HG03108 (cell line): Measurements from ENCODE around the gene STUB1.

ENCODE experiments used
- ATAC-seq: cut with Tn5 transposase; IDR thresholded peaks from one replicate; pipeline ENCODE4 v1.9.1; 2021; ENCODE audit warnings: moderate library complexity; ENCODE audit not compliant: unreplicated experiment

The STUB1 gene

DNA sequence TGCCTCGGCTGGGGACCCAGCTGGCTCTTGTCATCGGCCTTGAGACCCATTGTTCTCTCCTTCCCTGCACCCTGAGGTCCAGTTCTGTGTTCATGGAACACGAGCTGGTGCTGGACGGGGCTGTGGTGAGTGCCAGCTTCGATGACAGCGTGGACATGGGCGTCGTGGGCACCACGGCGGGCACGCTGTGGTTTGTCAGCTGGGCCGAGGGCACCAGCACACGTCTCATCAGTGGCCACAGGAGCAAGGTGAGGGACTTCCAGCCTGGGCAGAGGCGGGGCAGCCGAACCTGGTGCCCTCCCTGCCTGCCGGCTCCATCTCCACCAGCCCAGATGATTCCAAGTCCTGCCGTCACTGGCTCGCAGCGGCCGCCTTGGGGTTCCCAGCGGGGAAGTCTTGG is 17.6 kb upstream of the STUB1 start:
- ATAC-seq = no peak

DNA sequence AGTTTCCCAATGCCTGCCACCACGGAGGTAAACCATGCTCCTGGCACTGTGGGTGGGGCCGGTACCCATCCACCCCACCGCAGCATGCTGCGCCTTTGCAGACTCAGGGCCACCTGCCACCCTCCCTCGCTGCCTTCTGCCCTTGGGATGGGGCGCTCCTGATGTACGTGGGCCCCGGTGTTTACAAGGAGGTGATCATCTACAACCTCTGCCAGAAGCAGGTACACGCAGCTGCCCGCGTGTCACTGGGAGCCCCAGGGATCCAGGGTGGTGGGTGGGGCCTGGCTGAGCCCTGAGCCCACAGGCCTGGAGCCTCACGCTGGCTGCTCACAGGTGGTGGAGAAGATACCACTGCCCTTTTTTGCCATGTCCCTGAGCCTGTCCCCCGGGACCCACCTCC is 13.6 kb upstream of the STUB1 start:
- no peak for ATAC-seq

DNA sequence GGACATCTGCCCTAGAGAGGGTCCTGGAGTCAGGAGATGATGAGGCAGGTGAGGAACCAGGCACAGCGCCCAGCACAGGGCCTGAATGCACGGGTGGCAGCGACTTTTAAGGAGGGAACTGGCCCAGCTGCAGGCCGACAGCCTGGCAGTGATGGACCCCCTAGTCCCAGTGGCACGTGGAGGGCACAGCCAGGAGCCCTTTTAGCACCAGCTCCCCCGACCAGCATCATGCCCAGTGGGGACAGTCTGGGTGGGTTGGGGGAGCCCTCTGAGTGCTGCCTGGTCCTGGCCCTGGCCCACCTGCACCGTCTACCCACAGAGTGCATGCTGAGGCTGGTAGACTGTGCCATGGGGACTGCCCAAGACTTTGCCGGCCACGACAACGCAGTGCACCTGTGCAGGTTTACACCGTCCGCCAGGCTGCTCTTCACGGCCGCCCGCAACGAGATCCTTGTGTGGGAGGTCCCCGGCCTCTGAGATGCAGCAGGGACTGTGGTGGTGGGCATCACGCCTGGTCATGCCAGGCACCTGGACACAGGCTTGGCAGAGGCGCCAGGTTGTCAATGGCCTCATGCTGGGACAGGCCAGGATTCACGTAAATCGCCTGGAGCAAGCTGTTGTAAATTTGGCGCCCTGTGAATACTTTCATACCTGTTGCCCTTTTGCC is 13.0 kb upstream of the STUB1 start:
- no peak for ATAC-seq

DNA sequence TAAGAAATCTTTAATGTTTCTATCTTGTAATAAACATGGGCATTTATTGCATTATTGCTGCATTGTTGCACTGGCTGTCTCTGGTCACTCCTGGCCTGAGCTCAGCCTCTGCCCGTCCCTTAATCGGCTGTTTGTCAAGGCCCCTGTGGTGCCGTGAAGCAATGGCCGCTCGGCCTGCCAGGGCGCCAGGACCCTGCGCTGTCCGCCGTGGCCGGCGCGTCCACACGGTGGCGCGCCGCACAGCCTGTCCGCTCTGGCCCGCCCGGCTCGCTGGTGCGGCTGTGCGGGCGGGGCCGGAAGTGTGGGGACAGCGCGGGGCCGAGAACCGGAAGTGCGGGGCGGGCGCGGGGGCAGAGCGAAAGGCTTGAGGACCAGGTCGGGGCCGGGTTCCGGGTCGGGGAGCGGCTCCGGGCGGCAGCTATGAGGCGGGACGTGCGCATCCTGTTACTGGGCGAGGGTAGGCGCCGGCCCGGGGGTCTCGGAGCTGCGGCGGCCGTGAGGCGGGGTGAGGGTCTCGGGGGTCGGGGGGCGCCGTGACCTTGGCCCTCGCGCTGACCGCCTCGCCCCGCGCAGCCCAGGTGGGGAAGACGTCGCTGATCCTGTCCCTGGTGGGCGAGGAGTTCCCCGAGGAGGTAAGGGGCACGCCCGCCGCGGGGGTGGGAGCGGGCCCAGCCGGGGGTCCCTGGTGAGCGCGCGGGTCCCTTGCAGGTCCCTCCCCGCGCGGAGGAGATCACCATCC is 12.3 kb upstream of the STUB1 start, which contains the start of gene RHOT2:
Gene RHOT2, plus strand, starts transcription at position 353 of the 739 bp plus-strand sequence. Its CDS starts 68 bp downstream, at position 421.
- peak; percentile 76 for ATAC-seq

DNA sequence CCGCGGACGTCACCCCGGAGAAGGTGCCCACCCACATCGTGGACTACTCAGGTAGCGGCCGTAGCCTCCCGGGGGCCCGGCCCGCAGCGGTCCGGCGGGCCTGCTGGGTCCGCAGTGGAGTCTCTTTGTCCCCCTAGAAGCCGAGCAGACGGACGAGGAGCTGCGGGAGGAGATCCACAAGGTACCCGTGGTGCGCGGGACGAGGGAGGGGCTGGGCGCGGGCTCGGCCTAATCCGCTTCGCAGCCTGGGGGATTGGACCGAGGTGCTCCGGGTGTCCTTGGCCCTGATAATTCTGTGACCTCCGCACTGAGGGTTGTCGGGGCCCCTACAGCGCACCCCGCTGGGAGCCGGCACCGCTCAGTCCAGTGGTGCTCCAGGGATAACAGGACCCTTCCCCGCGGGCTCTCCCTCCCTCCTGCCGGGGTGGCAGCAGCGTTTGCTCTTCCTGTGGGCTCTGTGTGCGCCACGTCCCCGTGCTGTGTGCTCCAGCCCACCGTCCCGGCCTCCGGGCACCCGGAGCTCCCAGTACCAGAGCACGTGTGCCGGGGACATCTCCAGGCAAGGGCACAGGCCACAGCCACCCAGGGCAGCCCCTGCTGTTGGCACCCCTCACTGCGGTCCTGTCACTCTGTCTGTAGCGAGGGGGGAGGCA is 11.6 kb upstream of the STUB1 start:
- no peak for ATAC-seq

DNA sequence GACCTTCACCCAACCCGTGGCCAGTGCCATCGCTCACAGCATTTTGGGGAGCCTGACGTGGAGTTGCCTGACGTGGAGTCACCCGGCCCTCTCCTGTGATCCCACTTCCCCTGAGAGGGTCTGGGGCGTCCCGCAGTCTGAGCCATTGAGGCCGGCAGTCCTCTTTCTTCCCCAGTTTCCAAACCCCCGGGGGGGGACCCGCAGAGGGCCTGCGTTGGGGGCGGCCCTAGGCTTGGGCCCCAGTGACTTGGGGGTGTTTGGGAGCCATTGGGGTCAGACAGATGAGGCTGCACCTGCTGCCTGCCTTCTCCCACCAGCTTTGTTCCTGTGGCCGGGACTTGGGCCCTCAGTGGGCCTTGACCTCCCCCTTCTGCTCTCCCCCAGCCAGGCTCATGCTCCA is 10.5 kb upstream of the STUB1 start:
- no peak for ATAC-seq

DNA sequence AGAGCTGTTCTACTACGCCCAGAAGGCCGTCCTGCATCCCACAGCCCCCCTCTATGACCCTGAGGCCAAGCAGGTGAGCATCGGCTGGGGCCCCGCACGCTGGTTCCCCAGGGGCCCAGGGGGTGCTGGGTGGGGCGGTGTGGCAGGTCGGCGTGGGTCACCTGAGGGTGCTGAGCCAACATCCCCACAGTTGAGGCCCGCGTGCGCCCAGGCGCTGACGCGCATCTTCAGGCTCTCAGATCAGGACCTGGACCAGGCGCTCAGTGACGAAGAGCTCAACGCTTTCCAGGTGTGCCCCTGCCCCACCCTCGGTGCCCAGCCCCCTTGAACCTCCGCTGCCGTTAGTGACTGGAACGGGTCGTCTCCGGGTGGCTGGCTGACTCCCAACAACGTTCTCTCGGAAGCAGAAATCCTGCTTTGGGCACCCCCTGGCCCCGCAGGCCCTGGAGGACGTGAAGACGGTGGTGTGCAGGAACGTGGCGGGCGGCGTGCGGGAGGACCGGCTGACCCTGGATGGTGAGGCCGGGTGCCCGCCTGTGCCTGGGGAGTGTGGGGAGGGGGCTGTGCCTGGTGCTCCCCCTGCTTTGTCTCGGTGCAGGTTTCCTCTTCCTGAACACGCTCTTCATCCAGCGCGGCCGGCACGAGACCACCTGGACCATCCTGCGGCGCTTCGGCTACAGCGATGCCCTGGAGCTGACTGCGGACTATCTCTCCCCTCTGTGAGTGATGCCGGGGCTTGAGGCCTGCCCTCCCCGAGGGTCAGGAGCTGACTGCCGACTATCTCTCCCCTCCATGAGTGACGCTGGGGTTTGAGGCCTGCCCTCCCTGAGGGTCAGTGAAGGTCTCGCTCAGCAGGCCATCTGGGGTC is 9.5 kb upstream of the STUB1 start:
- no peak for ATAC-seq

DNA sequence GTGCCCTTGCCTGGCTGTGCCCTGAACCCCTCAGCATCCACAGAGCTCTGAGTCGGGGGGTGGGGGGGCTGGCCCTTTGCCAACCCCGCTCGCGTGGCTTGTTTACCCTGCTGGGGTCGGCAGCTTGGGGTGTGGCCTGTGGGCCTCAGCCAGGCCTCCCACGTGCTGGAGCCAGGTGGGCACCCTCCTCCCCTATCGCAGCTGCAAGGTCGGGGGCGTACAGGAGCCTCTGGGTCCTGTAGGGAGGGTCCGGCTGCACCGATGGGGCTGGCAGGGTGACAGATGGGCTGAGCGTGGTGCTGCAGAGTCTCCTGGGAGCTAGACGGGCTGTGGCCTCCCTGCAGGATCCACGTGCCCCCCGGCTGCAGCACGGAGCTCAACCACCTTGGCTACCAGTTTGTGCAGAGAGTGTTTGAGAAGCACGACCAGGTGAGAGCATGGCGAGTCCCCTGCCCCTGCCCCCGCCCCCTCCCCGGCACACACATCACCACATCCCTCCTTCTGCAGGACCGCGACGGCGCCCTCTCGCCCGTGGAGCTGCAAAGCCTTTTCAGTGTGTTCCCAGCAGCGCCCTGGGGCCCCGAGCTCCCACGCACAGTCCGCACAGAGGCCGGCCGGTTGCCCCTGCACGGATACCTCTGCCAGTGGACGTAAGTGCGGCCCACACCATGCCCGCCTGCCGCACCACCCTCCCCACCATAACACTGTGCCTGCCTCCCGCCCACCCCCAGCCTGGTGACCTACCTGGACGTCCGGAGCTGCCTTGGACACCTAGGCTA is 8.7 kb upstream of the STUB1 start:
- no peak for ATAC-seq

DNA sequence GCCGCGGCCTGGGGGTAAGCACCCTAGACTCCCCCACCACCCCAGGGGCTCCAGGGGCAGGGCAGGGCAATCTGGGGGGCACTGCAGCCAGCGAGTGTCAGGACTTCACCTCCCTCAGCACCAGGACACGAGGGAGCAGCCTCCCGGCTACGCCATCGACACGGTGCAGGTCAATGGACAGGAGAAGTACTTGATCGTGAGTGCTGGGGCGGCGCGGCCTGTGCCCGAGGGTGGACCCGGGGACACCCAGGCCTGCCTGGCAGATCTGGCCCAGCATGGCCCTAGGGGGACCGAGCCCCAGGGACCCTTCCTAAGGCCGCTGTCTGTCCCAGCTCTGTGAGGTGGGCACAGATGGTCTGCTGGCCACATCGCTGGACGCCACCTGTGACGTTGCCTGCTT is 7.8 kb upstream of the STUB1 start:
- no peak for ATAC-seq

DNA sequence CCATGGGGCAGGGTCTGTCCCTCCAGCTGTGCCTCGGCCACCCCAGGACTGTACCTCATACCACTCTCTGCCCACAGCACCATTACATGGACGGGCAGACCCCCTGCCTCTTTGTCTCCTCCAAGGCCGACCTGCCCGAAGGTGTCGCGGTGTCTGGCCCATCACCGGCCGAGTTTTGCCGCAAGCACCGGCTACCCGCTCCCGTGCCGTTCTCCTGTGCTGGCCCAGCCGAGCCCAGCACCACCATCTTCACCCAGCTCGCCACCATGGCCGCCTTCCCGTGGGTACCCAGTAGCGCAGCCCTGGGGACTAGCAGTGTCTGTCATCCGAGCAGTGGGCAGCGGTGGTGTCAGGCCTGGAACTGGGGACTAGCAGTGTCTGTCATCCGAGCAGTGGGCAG is 7.4 kb upstream of the STUB1 start:
- no peak for ATAC-seq

DNA sequence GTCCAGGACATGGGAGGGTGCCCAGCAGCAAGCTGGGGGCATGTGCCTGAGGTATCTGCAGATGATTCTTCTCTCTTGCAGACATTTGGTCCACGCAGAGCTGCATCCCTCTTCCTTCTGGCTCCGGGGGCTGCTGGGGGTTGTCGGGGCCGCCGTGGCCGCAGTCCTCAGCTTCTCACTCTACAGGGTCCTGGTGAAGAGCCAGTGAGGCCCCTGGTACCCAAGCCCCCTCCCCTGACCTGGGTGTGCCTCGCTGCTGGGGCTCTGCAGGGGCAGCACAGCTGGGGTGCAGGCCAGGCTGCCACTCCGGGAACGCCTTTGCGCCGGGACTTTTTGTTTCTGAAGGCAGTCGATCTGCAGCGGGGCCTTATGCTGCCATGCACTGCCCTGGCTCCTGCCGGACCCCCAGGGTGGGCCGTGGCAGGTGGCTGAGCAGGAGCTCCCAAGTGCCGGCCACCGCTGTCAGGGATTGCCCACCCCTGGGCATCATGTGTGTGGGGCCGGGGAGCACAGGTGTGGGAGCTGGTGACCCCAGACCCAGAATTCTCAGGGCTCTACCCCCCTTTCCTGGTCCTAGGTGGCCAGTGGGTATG is 6.7 kb upstream of the STUB1 start:
- ATAC-seq = no peak

DNA sequence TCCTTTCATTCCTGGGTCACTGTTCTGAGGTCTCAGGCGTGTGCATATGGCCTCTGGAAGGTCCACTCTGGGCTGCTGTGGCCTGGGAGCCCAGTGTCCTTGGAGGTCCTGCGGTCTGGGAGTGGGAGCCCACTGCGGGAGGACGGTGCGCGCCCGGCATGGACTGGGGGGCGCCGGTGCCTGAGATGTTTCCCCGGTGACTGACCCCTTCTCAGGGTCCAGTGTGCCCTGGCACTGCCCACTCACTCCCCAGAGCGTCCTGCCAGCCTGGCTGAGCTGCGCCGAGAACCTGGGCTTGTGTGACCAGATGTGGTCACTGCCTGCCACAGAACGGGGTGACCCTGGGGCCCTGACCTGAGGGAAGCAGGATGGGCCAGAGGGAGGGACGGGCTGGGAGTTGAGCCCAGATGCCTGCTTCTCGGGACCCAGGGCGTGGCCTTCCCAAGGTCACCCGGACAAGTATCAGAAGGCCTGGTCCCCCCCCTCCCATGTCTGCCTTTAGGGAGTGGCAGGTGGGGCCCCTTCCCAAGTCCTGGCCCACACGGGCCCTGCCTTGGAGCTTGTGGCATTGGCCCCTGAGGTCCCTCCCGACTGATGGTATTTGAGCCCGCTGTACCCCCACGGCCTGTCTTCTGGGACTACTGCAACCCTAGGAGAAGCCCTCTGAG is 5.9 kb upstream of the STUB1 start:
- no peak for ATAC-seq

DNA sequence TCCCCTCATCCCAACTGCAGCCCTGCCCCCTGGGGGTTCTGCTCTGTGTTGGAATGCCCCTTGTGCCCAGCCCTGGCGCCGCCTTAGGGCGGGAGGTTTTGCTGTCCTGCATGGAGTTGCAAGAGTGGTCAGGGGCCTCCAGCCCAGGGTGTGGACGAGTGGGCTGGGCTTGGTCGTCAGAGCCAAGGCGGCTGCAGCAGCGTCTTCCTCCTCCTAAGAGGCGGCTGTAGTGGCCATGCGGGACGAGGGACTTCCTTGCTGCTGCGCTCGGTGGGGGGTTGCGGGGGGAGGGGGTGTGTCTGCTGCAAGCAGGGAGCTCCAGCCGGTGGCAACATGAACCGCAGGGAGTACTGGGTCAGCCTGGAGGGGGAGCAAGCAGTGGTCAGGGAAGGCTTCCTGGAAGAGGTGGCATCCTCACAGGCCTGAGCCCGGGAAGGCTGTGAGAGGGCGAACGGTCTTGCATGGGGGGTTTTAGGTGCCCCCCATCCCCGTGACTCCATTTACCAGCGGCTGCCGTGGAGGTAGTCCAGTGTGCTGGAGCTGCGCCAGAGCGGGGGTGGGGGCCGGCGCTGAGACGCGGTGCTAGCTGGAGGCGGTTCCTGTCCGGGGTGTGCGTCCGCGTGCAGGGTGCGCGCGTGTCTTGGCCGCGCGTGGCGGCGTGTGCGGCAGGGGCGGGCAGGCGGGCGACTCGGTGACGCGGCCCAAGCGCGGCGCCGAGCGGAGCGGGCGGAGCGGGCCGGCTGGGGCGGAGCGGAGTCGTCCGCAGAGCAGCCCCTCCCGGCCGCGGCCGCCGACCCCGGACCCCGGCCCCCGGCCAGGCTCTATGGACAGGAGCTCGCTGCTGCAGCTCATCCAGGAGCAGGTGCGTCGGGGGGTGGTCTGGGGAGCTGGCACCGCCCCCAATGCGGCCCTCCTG is 5.0 kb upstream of the STUB1 start, which contains the start of gene RHBDL1:
Gene RHBDL1, plus strand, starts transcription at position 704 of the 916 bp plus-strand sequence. Its CDS starts 120 bp downstream, at position 824.
- ATAC-seq = no peak

DNA sequence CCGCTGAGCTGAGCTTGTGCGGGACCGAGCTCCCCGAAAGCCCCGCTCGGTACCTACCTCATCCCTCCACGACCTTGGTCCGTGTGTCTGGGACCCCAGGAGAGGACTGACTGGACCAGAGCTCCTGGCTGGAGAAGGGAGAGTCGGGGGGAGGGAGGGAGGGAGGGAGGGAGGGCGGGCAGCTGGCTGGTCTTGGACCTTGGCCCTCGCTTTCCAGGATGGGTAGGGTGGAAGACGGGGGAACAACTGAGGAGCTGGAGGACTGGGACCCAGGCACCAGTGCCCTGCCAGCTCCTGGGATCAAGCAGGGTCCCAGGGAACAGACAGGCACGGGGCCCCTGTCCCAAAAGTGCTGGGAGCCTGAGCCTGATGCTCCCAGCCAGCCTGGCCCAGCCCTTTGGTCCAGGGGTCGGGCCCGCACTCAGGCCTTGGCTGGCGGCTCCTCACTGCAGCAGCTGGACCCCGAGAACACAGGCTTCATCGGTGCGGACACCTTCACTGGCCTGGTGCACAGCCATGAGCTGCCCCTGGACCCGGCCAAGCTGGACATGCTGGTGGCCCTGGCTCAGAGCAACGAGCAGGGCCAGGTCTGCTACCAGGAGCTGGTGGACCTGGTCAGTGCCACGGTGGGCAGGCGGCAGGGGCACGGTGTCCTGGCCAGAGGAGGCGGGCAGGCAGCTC is 4.2 kb upstream of the STUB1 start:
- no peak for ATAC-seq

DNA sequence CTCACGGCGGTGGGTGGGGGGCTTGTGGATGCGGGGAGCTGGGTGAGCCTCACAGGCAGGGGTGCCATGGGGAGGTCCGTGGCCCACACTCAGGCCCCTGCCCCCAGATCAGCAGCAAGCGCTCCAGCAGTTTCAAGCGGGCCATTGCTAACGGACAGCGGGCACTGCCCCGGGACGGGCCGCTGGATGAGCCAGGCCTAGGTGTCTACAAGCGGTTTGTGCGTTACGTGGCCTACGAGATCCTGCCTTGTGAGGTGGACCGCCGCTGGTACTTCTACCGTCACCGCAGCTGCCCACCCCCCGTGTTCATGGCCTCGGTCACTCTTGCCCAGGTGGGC is 3.7 kb upstream of the STUB1 start:
- no peak for ATAC-seq

DNA sequence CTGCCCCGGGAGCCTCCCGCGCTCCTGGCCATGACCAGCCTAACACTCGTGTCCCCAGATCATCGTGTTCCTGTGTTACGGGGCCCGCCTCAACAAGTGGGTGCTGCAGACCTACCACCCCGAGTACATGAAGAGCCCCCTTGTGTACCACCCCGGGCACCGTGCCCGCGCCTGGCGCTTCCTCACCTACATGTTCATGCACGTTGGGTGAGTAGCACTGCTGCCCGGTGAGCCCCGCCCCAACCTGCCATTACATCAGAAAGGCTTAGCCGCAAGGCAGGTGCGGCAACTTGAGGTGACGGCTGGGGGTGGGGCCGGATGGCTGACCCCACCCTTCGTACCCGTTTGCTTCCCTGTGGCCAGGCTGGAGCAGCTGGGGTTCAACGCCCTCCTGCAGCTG is 3.3 kb upstream of the STUB1 start:
- no peak for ATAC-seq

DNA sequence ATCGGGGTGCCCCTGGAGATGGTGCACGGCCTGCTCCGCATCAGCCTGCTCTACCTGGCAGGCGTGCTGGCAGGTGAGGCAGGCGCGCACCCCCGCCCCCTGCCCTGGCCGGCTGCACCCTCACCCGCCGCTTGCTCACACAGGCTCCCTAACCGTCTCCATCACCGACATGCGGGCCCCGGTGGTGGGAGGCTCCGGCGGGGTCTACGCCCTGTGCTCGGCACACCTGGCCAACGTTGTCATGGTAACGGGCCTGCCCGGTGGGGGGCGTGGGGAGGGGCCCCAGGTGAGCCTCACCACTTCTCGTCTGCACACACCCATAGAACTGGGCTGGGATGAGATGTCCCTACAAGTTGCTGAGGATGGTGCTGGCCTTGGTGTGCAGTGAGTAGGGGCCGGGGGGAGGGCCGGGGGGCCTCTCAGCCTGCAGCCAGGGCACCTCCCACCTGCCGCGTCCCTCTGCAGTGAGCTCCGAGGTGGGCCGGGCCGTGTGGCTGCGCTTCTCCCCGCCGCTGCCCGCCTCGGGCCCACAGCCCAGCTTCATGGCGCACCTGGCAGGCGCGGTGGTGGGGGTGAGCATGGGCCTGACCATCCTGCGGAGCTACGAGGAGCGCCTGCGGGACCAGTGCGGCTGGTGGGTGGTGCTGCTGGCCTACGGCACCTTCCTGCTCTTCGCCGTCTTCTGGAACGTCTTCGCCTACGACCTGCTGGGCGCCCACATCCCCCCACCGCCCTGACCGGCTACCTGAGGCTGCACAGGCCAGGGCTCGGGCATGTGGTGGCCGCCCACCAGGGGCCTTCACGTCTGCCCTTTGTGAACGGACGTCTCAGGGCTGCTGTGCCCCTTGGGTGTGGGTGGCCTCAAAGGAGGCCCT is 2.7 kb upstream of the STUB1 start:
- ATAC-seq = no peak
